ENCODE measurements around the gene DUSP12. TPM values are rescaled to one million over a fixed set of nuclear protein-coding genes. Genes with fewer than 3 reads are reported as not detected.
A peak's percentile ranks its signal among the peaks of the same experiment; 100 is the strongest.

Gene DUSP12
- total RNA-seq, 2 experiments from 2014 or later, result 20.3 to 23.0 TPM

GRCh38 chr1:161782886-161783285, 33.3 kb downstream of the DUSP12 start:
- Histone ChIP-seq H3K9me3 (ENCODE audit: control insufficient read depth in 1 of 2, insufficient read depth in 1 of 2, low read length in 2 of 2) (no peaks in the 10 kb centered on the region), H3K36me3 (ENCODE audit: insufficient read depth, low read length) (peaks cover 59% of the 10 kb centered on the region), H3K27ac (ENCODE audit: low read depth in 1 of 2, low read length in 2 of 2) (no peak overlapping the region), H3K4me3 (ENCODE audit: low read length) (no peak overlapping the region), H3K27me3 (ENCODE audit: control insufficient read depth in 1 of 2, insufficient read depth in 2 of 2, low read length in 2 of 2) (no peaks in the 10 kb centered on the region), H3K4me1 (ENCODE audit: insufficient read depth, low read length) (no peaks in the 10 kb centered on the region)
- intact Hi-C loops (cut with DNase I, micrococcal nuclease), result no loop called here
- no peaks in the 10 kb centered on the region for H3K9me3 Mint-ChIP-seq
- DNase-seq (no peak), ATAC-seq (ENCODE audit: poor library complexity) (no peak)
- H3K4me1 Mint-ChIP-seq (ENCODE audit: low read depth), result peaks cover 38% of the 10 kb centered on the region
- no peak overlapping the region for H3K27ac Mint-ChIP-seq
- TF ChIP-seq, protein P1, sequence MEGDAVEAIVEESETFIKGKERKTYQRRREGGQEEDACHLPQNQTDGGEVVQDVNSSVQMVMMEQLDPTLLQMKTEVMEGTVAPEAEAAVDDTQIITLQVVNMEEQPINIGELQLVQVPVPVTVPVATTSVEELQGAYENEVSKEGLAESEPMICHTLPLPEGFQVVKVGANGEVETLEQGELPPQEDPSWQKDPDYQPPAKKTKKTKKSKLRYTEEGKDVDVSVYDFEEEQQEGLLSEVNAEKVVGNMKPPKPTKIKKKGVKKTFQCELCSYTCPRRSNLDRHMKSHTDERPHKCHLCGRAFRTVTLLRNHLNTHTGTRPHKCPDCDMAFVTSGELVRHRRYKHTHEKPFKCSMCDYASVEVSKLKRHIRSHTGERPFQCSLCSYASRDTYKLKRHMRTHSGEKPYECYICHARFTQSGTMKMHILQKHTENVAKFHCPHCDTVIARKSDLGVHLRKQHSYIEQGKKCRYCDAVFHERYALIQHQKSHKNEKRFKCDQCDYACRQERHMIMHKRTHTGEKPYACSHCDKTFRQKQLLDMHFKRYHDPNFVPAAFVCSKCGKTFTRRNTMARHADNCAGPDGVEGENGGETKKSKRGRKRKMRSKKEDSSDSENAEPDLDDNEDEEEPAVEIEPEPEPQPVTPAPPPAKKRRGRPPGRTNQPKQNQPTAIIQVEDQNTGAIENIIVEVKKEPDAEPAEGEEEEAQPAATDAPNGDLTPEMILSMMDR (IDR thresholded peaks at IDR 0.05), result no peak
- no peaks in the 10 kb centered on the region for H3K27me3 Mint-ChIP-seq
- H3K4me3 Mint-ChIP-seq, result no peak overlapping the region
- H3K36me3 Mint-ChIP-seq (ENCODE audit: low read depth), result peaks cover 83% of the 10 kb centered on the region
- ChIA-PET POLR2A (no interaction called here), CTCF (interaction anchor here (2.0 kb wide), 1 partner anchor 10 kb away, joined by 7 read pairs; no protein-coding TSS in a partner anchor)

DNA sequence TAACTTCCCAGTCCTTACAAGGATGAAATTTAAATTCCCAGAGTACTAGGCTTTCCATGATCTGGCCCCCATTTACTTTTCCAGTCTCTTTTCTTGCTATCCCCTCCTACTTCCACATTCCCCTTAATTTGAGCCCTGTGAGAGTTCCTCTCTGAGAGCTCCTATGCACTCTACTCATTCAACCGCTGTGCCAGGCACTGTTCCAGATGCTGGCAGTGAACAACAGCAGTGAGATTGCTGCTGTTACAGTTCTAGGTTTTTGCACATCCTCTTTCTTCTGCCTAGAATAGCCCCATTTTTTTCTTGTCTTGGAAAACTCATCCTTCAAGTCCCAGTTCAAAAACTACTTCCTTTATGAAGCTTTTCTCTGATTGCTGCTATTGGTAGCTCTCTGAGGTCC, 35.4 kb downstream of the DUSP12 start:
- Histone ChIP-seq H3K4me1 (ENCODE audit: insufficient read depth, low read length) (no peaks in the 10 kb centered on the region), H3K27me3 (ENCODE audit: control insufficient read depth in 1 of 2, insufficient read depth in 2 of 2, low read length in 2 of 2) (no peaks in the 10 kb centered on the region), H3K27ac (ENCODE audit: low read depth in 1 of 2, low read length in 2 of 2) (no peak overlapping the region), H3K9me3 (ENCODE audit: control insufficient read depth in 1 of 2, insufficient read depth in 1 of 2, low read length in 2 of 2) (no peaks in the 10 kb centered on the region), H3K36me3 (ENCODE audit: insufficient read depth, low read length) (peaks cover 77% of the 10 kb centered on the region), H3K4me3 (ENCODE audit: low read length) (no peak overlapping the region)
- Mint-ChIP-seq H3K9me3 (no peaks in the 10 kb centered on the region), H3K36me3 (ENCODE audit: low read depth) (peaks cover 78% of the 10 kb centered on the region), H3K4me3 (no peak overlapping the region), H3K4me1 (ENCODE audit: low read depth) (peaks cover 22% of the 10 kb centered on the region), H3K27ac (no peak overlapping the region), H3K27me3 (no peaks in the 10 kb centered on the region)
- ATAC-seq (ENCODE audit: poor library complexity), result no peak
- POLR2A ChIA-PET, result interaction anchor here (1.3 kb wide), 1 partner anchor 18 kb away, joined by 4 read pairs; no protein-coding TSS in a partner anchor
- TF ChIP-seq, protein P1 (IDR thresholded peaks at IDR 0.05), result no peak
- CTCF ChIA-PET, result interaction anchor here (2.0 kb wide), 1 partner anchor 8 kb away, joined by 7 read pairs; no protein-coding TSS in a partner anchor
- intact Hi-C loops (cut with DNase I, micrococcal nuclease), result no loop called here
- DNase-seq, result no peak

- Mint-ChIP-seq H3K9me3 (no peaks in the 10 kb centered on the region), H3K27me3 (no peaks in the 10 kb centered on the region), H3K4me3 (no peak overlapping the region), H3K36me3 (ENCODE audit: low read depth) (peaks cover 87% of the 10 kb centered on the region), H3K27ac (peak overlapping the region; percentile 6), H3K4me1 (ENCODE audit: low read depth) (peaks cover 22% of the 10 kb centered on the region)
- Histone ChIP-seq H3K9me3 (ENCODE audit: control insufficient read depth in 1 of 2, insufficient read depth in 1 of 2, low read length in 2 of 2) (no peaks in the 10 kb centered on the region), H3K27me3 (ENCODE audit: control insufficient read depth in 1 of 2, insufficient read depth in 2 of 2, low read length in 2 of 2) (no peaks in the 10 kb centered on the region), H3K27ac (ENCODE audit: low read depth in 1 of 2, low read length in 2 of 2) (no peak overlapping the region), H3K36me3 (ENCODE audit: insufficient read depth, low read length) (peaks cover 80% of the 10 kb centered on the region), H3K4me3 (ENCODE audit: low read length) (no peak overlapping the region), H3K4me1 (ENCODE audit: insufficient read depth, low read length) (no peaks in the 10 kb centered on the region)
- ATAC-seq (ENCODE audit: poor library complexity) (no peak), DNase-seq (no peak)
- ChIA-PET CTCF (no interaction called here), POLR2A (no interaction called here)
- intact Hi-C loops (cut with DNase I, micrococcal nuclease), result no loop called here
- TF ChIP-seq, protein P1 (IDR thresholded peaks at IDR 0.05), result no peak
These were observed 37.8 kb downstream of the DUSP12 start for GRCh38 chr1:161787355-161787754.

All from CD4-positive, alpha-beta T cell (primary cell).